ENCODE data around the gene PLXNA4.

- TF ChIP-seq GATA3 (IDR thresholded peaks at IDR 0.05; ENCODE audit: low read depth, low read length) (no peak), GATA2 (IDR thresholded peaks at IDR 0.05; ENCODE audit: low read depth, low read length) (no peak)
Measured at GRCh38 chr7:132226046-132226956, 350.0 kb downstream of the PLXNA4 start.

Measured in SH-SY5Y (cell line).